ENCODE measurements around the gene BCKDHA. TPM values are rescaled to one million over a fixed set of nuclear protein-coding genes. Genes with fewer than 3 reads are reported as not detected.

Gene BCKDHA
- total and polyA plus RNA-seq, 9 of the 15 experiments (the other 6 are each of a cell fraction or from before 2014, with no cell fraction given) = 4.5 to 52.5 (median 14.1) TPM

DNA sequence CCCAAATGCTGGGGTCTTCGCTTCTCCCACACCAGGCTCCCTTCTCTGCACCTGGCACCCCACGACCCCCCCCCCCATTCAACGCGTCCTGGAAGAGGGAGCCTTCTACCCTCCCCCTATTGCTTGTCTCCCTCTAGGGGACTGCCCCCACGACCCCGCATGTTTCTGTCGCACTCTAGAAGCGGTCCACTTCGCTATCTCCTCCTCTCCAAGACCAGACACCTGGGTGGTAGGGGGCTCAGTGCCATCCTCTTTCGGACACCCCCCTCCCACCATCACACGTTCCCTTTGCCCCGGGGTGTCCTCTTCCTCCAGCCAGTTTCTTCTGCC, 45.4 kb upstream of the BCKDHA start (continued):
- TF ChIP-seq, protein P1, sequence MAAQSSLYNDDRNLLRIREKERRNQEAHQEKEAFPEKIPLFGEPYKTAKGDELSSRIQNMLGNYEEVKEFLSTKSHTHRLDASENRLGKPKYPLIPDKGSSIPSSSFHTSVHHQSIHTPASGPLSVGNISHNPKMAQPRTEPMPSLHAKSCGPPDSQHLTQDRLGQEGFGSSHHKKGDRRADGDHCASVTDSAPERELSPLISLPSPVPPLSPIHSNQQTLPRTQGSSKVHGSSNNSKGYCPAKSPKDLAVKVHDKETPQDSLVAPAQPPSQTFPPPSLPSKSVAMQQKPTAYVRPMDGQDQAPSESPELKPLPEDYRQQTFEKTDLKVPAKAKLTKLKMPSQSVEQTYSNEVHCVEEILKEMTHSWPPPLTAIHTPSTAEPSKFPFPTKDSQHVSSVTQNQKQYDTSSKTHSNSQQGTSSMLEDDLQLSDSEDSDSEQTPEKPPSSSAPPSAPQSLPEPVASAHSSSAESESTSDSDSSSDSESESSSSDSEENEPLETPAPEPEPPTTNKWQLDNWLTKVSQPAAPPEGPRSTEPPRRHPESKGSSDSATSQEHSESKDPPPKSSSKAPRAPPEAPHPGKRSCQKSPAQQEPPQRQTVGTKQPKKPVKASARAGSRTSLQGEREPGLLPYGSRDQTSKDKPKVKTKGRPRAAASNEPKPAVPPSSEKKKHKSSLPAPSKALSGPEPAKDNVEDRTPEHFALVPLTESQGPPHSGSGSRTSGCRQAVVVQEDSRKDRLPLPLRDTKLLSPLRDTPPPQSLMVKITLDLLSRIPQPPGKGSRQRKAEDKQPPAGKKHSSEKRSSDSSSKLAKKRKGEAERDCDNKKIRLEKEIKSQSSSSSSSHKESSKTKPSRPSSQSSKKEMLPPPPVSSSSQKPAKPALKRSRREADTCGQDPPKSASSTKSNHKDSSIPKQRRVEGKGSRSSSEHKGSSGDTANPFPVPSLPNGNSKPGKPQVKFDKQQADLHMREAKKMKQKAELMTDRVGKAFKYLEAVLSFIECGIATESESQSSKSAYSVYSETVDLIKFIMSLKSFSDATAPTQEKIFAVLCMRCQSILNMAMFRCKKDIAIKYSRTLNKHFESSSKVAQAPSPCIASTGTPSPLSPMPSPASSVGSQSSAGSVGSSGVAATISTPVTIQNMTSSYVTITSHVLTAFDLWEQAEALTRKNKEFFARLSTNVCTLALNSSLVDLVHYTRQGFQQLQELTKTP (IDR thresholded peaks at IDR 0.05; ENCODE audit: low read depth in 1 of 2, partially characterized antibody in 2 of 2) = peak in 1 of 2 experiments; percentile 19
- peak in 1 of 2 experiments; percentile 24; a peak in 1 of 4 replicates for TF ChIP-seq SIN3A (IDR thresholded peaks at IDR 0.05; ENCODE audit: borderline replicate concordance in 2 of 2, control insufficient read depth in 1 of 2, low read depth in 2 of 2, low read length in 2 of 2)
- TF ChIP-seq MAFG (tag; conservative IDR thresholded peaks at IDR 0.05) = no peak
- TF ChIP-seq ZSCAN29 (IDR thresholded peaks at IDR 0.05) = no peak
- peak; percentile 89 for TF ChIP-seq PRDM10 (IDR thresholded peaks at IDR 0.05; ENCODE audit: partially characterized antibody)
- no peak for TF ChIP-seq ELK3 (CRISPR knock-in tag; IDR thresholded peaks at IDR 0.05)
- TF ChIP-seq ZNF589 (CRISPR knock-in tag; IDR thresholded peaks at IDR 0.05; ENCODE audit: low read depth) = no peak
- no peak for TF ChIP-seq E2F8 (IDR thresholded peaks at IDR 0.05; ENCODE audit: low read depth, partially characterized antibody)
- TF ChIP-seq RFX7 (CRISPR knock-in tag; IDR thresholded peaks at IDR 0.05) = no peak
- TF ChIP-seq, protein P2, sequence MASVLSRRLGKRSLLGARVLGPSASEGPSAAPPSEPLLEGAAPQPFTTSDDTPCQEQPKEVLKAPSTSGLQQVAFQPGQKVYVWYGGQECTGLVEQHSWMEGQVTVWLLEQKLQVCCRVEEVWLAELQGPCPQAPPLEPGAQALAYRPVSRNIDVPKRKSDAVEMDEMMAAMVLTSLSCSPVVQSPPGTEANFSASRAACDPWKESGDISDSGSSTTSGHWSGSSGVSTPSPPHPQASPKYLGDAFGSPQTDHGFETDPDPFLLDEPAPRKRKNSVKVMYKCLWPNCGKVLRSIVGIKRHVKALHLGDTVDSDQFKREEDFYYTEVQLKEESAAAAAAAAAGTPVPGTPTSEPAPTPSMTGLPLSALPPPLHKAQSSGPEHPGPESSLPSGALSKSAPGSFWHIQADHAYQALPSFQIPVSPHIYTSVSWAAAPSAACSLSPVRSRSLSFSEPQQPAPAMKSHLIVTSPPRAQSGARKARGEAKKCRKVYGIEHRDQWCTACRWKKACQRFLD (CRISPR knock-in tag; IDR thresholded peaks at IDR 0.05) = 0 out of 2 replicates have a peak, but pooled peaks have one; percentile 19
- TF ChIP-seq SNAPC5 (CRISPR knock-in tag; IDR thresholded peaks at IDR 0.05) = no peak
- no peak for TF ChIP-seq ZNF41 (CRISPR knock-in tag; conservative IDR thresholded peaks at IDR 0.05)
- no peak for TF ChIP-seq KLF13 (tag; IDR thresholded peaks at IDR 0.05; ENCODE audit: borderline replicate concordance, low read depth)

All from K562 (cell line).